ENCODE results near the gene PHF21A.

Gene PHF21A

DNA sequence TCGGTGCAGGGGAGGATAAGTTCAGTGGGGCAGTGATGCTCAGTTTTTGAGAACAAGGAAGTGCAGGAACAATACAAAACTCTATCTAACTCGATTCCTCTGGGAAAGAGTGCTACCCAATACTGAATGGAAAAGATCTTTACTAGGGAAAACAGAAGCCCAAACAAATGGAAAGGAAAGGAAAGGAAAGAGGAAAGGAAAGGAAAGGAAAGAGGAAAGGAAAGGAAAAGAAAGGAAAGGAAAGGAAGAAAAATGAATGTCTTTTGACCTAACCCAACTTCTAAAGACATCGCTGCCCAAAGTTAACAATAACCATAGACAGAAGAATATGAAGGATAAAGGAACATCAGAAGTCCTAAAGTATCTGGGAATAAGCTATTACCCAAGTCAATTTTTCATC, 41.6 kb downstream of the PHF21A start:
- no peaks in the 10 kb centered on the region for H3K9me3 ChIP-seq (ENCODE audit: insufficient read depth, low read length, severe bottlenecking)
- DNase-seq = no peak
- H3K9ac ChIP-seq (ENCODE audit: low read depth, low read length) = no peak overlapping the region
- no peaks in the 10 kb centered on the region for H3K79me2 ChIP-seq (ENCODE audit: insufficient read depth, low read length)
- peaks cover 34% of the 10 kb centered on the region; the same call in 1 of the 2 replicates for H3K36me3 ChIP-seq (ENCODE audit: insufficient read depth, low read length)
- no peak overlapping the region for H3K4me3 ChIP-seq (ENCODE audit: low read depth in 1 of 2, low read length in 2 of 2)
- no peak overlapping the region for H2AFZ ChIP-seq (ENCODE audit: low read depth, low read length)
- no peaks in the 10 kb centered on the region for H3K27me3 ChIP-seq (ENCODE audit: insufficient read depth, low read length, poor library complexity)
- no peaks in the 10 kb centered on the region for H3K4me1 ChIP-seq (ENCODE audit: insufficient read depth, low read length)
- H4K20me1 ChIP-seq (ENCODE audit: insufficient read depth, low read length) = no peaks in the 10 kb centered on the region
- ATAC-seq (ENCODE audit: insufficient read depth, low read depth) = no peak
- no peak for TF ChIP-seq EZH2 (IDR thresholded peaks at IDR 0.05; ENCODE audit: borderline replicate concordance, low read depth, low read length, severe bottlenecking)
- no peak for TF ChIP-seq CTCF (IDR thresholded peaks at IDR 0.05; ENCODE audit: borderline replicate concordance, extremely low read depth, low read length, poor library complexity, severe bottlenecking)
- no peak overlapping the region for H3K4me2 ChIP-seq (ENCODE audit: insufficient read depth, low read length)
- no peak overlapping the region for H3K27ac ChIP-seq (ENCODE audit: low read length)

- no peak overlapping the region for H3K27ac ChIP-seq (ENCODE audit: low read length)
- no peaks in the 10 kb centered on the region for H4K20me1 ChIP-seq (ENCODE audit: insufficient read depth, low read length)
- peaks cover 27% of the 10 kb centered on the region for H3K36me3 ChIP-seq (ENCODE audit: insufficient read depth, low read length)
- H3K79me2 ChIP-seq (ENCODE audit: insufficient read depth, low read length) = no peaks in the 10 kb centered on the region
- no peak for DNase-seq
- TF ChIP-seq CTCF (IDR thresholded peaks at IDR 0.05; ENCODE audit: borderline replicate concordance, extremely low read depth, low read length, poor library complexity, severe bottlenecking) = no peak
- no peak for TF ChIP-seq EZH2 (IDR thresholded peaks at IDR 0.05; ENCODE audit: borderline replicate concordance, low read depth, low read length, severe bottlenecking)
- H3K9ac ChIP-seq (ENCODE audit: low read depth, low read length) = no peak overlapping the region
- no peaks in the 10 kb centered on the region for H3K4me1 ChIP-seq (ENCODE audit: insufficient read depth, low read length)
- no peak overlapping the region for H2AFZ ChIP-seq (ENCODE audit: low read depth, low read length)
- H3K4me2 ChIP-seq (ENCODE audit: insufficient read depth, low read length) = no peak overlapping the region
- H3K4me3 ChIP-seq (ENCODE audit: low read depth in 1 of 2, low read length in 2 of 2) = no peak overlapping the region
- no peaks in the 10 kb centered on the region for H3K9me3 ChIP-seq (ENCODE audit: insufficient read depth, low read length, severe bottlenecking)
- no peaks in the 10 kb centered on the region for H3K27me3 ChIP-seq (ENCODE audit: insufficient read depth, low read length, poor library complexity)
- no peak for ATAC-seq (ENCODE audit: insufficient read depth, low read depth)
Measured at GRCh38 chr11:46075928-46076327, 45.3 kb downstream of the PHF21A start.

DNA sequence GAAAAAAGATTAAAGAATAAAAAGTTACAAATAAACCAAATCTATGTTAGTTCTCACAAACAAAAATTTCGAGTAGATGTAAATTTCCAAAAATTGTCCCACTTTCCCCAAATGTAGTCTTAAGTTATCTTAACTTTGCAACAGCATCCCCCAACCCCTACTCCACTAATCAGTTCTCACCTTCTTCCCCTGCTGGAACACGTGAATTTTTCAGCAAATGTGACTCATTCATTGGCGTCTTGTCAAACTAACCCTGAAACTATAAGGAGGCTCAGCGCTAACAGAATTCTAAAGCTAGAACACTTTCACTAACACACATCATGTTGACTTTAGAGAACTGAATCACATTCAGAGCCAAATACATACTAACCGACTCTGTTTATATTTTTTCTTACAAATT, 46.1 kb downstream of the PHF21A start:
- Histone ChIP-seq H3K9me3 (ENCODE audit: insufficient read depth, low read length, severe bottlenecking) (no peaks in the 10 kb centered on the region), H3K4me3 (ENCODE audit: low read depth in 1 of 2, low read length in 2 of 2) (no peak overlapping the region), H3K9ac (ENCODE audit: low read depth, low read length) (no peak overlapping the region), H3K4me2 (ENCODE audit: insufficient read depth, low read length) (no peak overlapping the region), H4K20me1 (ENCODE audit: insufficient read depth, low read length) (no peaks in the 10 kb centered on the region), H3K27ac (ENCODE audit: low read length) (no peak overlapping the region), H3K36me3 (ENCODE audit: insufficient read depth, low read length) (peaks cover 24% of the 10 kb centered on the region), H3K79me2 (ENCODE audit: insufficient read depth, low read length) (no peaks in the 10 kb centered on the region), H2AFZ (ENCODE audit: low read depth, low read length) (no peak overlapping the region), H3K27me3 (ENCODE audit: insufficient read depth, low read length, poor library complexity) (no peaks in the 10 kb centered on the region), H3K4me1 (ENCODE audit: insufficient read depth, low read length) (no peaks in the 10 kb centered on the region)
- no peak for ATAC-seq (ENCODE audit: insufficient read depth, low read depth)
- no peak for DNase-seq
- TF ChIP-seq EZH2 (IDR thresholded peaks at IDR 0.05; ENCODE audit: borderline replicate concordance, low read depth, low read length, severe bottlenecking) (no peak), CTCF (IDR thresholded peaks at IDR 0.05; ENCODE audit: borderline replicate concordance, extremely low read depth, low read length, poor library complexity, severe bottlenecking) (no peak)

GRCh38 chr11:46073632-46074031, 47.6 kb downstream of the PHF21A start:
- peaks cover 24% of the 10 kb centered on the region for H3K36me3 ChIP-seq (ENCODE audit: insufficient read depth, low read length)
- no peak overlapping the region for H3K27ac ChIP-seq (ENCODE audit: low read length)
- H3K9me3 ChIP-seq (ENCODE audit: insufficient read depth, low read length, severe bottlenecking) = no peaks in the 10 kb centered on the region
- no peak overlapping the region for H2AFZ ChIP-seq (ENCODE audit: low read depth, low read length)
- no peak overlapping the region for H3K4me2 ChIP-seq (ENCODE audit: insufficient read depth, low read length)
- no peaks in the 10 kb centered on the region for H3K79me2 ChIP-seq (ENCODE audit: insufficient read depth, low read length)
- H3K4me3 ChIP-seq (ENCODE audit: low read depth in 1 of 2, low read length in 2 of 2) = no peak overlapping the region
- no peak overlapping the region for H3K9ac ChIP-seq (ENCODE audit: low read depth, low read length)
- H3K27me3 ChIP-seq (ENCODE audit: insufficient read depth, low read length, poor library complexity) = no peaks in the 10 kb centered on the region
- DNase-seq (no peak), ATAC-seq (ENCODE audit: insufficient read depth, low read depth) (no peak)
- no peaks in the 10 kb centered on the region for H3K4me1 ChIP-seq (ENCODE audit: insufficient read depth, low read length)
- H4K20me1 ChIP-seq (ENCODE audit: insufficient read depth, low read length) = no peaks in the 10 kb centered on the region
- TF ChIP-seq EZH2 (IDR thresholded peaks at IDR 0.05; ENCODE audit: borderline replicate concordance, low read depth, low read length, severe bottlenecking) (no peak), CTCF (IDR thresholded peaks at IDR 0.05; ENCODE audit: borderline replicate concordance, extremely low read depth, low read length, poor library complexity, severe bottlenecking) (no peak)

All from DND-41 (cell line).